ENCODE measurements around the gene USP37.
"Not testable (repeated sequence)": the region's sequence is repeated elsewhere in the genome, so short reads cannot be mapped to it uniquely, and the experiment has no call there.

USP37 gene

DNA sequence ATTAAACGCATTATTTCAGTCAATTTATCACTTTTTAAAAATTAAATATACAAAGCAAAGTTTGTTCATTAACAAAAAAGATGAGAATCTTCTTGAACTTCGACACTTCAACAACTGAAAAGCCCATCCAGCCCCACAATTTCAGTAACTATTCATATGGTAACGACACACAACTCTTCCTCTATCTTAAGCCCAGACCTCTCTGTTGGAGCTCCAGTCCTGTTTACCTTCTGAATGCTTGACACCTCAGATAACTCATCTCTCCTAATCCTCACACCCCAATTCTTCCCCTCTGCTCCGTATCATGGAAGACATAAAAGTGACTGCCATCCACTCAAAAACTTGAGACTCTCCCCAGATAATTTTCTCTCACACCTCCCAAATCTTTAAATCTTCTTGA lies 12.6 kb downstream of the USP37 start:
- DNase-seq (ENCODE audit: low spot score), result no peak
- no peak overlapping the region for H3K4me3 ChIP-seq
- H3K27ac ChIP-seq, result no peak overlapping the region
- TF ChIP-seq, protein P1, sequence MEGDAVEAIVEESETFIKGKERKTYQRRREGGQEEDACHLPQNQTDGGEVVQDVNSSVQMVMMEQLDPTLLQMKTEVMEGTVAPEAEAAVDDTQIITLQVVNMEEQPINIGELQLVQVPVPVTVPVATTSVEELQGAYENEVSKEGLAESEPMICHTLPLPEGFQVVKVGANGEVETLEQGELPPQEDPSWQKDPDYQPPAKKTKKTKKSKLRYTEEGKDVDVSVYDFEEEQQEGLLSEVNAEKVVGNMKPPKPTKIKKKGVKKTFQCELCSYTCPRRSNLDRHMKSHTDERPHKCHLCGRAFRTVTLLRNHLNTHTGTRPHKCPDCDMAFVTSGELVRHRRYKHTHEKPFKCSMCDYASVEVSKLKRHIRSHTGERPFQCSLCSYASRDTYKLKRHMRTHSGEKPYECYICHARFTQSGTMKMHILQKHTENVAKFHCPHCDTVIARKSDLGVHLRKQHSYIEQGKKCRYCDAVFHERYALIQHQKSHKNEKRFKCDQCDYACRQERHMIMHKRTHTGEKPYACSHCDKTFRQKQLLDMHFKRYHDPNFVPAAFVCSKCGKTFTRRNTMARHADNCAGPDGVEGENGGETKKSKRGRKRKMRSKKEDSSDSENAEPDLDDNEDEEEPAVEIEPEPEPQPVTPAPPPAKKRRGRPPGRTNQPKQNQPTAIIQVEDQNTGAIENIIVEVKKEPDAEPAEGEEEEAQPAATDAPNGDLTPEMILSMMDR (IDR thresholded peaks at IDR 0.05), result no peak

DNA sequence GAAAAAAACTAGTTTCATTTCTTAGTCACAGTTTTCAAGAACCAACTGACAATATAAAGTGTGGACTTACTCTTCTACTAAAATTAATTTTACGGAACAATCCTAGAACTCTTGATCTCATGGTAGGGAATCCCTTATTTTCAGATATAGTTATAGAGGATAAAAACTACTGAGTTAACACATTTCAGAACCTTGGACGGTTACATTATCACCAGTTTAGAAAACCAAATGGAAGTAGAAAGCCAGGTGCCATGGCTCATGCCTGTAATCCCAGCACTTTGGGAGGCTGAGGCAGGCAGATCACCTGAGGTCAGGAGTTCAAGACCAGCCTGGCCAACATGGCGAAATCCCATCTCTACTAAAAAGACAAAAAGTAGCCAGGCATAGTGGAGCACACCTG lies 13.9 kb downstream of the USP37 start:
- H3K4me3 ChIP-seq; H3K27ac ChIP-seq; DNase-seq (ENCODE audit: low spot score): not testable (repeated sequence)

DNA sequence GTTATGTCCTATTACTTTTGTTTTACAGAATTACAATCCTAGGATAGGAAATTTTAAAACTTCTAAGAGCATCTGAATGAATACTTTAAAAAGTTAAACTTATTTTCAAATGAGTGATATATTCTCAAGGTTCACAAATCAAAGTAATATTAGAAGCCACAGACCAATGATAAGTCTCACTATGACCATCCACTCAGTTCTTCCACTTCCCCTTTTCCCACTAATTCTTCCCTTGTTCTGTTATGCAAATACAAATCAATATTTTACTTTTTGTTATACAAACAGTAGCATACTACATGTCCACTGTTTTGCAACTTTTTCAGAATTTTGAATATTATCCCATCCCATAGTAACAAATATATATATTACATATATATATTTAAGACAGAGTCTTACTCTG lies 20.2 kb downstream of the USP37 start:
- no peak for DNase-seq (ENCODE audit: low spot score)
- no peak overlapping the region for H3K27ac ChIP-seq
- TF ChIP-seq, protein P1 (IDR thresholded peaks at IDR 0.05), result no peak

DNA sequence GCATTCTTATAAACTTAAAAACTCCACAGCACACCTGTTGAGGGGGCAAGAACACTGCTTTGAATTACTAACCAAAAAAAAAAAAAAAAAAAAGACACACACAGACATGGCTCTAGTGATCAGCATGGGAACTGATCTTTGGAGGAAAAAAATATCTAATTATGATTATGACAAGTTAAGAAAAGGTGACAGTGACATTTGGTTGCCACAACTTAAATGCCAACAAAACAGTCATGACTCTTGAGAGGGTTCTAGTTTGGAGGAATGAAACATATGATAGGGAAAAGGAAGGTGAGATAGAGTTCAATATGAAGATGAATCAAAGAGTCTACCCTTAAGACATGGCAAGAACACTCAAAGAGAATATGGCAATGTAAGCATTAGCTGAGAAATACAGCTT lies 20.6 kb downstream of the USP37 start:
- TF ChIP-seq, protein P1 (IDR thresholded peaks at IDR 0.05), result no peak
- no peak overlapping the region for H3K27ac ChIP-seq
- no peak overlapping the region for H3K4me3 ChIP-seq
- no peak for DNase-seq (ENCODE audit: low spot score)

More for the DNA sequence above, 20.2 kb downstream of the USP37 start:
- H3K4me3 ChIP-seq, result no peak overlapping the region

DNA sequence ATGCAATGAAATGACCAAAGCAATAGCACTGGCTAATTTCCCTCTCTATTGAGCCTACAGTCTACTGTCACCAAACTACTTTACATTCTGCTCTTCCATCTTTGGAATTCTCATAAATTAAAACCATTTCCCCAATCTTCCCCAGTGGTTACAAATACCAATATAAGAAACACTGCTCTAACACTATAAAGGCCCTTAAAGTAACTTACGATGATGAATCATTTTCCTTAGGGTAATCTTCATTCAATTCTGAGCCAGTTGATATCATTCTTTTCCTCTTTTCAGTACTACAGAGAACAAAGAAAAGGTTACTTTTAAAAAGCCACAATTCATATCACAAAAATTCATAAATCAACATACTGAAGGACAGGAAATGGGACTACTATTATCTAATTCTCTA lies 22.1 kb downstream of the USP37 start:
- no peak overlapping the region for H3K4me3 ChIP-seq
- no peak for DNase-seq (ENCODE audit: low spot score)
- no peak overlapping the region for H3K27ac ChIP-seq
- TF ChIP-seq, protein P1 (IDR thresholded peaks at IDR 0.05), result no peak

DNA sequence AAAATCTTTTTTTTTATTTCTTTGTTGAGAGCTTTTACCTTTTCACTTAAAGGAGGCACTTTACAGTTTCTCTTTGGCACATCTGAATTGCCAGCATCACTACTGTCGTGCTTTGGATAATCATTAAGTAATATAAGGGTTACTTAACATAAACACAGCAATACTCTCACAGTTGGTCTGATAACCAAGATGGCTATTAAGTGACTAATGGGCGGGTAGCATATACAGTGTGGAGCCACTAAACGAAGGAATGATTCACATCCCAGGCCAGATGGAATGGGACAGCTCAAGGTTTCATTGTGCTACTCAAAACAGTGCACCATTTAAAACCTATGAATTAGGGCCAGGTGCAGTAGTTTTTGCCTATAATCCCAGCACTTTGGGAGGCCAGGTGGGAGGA lies 28.1 kb downstream of the USP37 start:
- DNase-seq (ENCODE audit: low spot score), result no peak
- TF ChIP-seq, protein P1 (IDR thresholded peaks at IDR 0.05), result no peak
- Histone ChIP-seq H3K4me3 (no peak overlapping the region), H3K27ac (no peak overlapping the region)

DNA sequence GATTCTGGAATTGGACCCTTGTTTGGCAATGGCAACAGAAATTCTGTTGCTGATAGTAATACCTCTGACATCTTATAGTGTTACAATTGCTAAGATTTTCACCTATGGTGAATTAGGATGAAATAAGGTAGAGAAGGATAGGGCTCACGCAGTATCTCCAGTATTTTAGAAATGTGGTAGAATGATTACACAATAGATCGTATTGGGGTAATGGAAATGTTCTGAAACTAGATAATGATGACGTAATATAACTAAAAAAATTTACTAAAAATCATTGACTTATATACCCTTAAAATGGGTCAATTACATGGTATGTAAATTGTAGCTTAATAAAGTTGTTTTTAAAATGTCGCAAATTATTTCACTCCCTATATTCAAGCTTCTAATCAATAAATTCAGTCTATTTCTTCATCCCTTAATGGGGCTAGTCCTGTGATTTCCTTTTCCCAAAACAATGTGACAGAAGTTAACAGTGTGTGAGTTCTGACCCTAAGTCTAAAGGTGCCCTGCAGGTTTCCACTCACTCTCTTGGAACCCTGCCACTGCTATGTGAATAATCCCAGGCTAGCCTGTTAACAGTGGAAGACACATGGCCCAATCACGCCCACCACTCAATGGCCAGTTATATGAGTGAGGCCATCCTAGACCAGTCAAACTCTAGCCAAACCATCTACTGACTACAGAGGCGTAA lies 31.2 kb downstream of the USP37 start:
- Histone ChIP-seq H3K27ac (no peak overlapping the region), H3K4me3 (no peak overlapping the region)
- DNase-seq (ENCODE audit: low spot score), result no peak
- TF ChIP-seq, protein P1 (IDR thresholded peaks at IDR 0.05), result no peak

Measured in coronary artery (tissue), 2 donors.